Left ventricle myocardium inferior (tissue), 1 donor: ENCODE results near the gene CHST8. TPM values are rescaled to one million over a fixed set of nuclear protein-coding genes. Genes with fewer than 3 reads are reported as not detected.

Source experiments
- DNase-seq: peaks from one replicate; pipeline ENCODE4 v3.0.0-alpha.2; 2020
- H3K27ac ChIP-seq: fragments of 200-600 bp; replicated peaks from 2 replicates; pipeline ENCODE4 v1.8.0; 2021
- H3K27me3 ChIP-seq: fragments of 200-600 bp; 2 replicates; pipeline ENCODE4 v1.8.0; 2021; ENCODE audit warnings: low read depth
- H3K36me3 ChIP-seq: fragments of 200-600 bp; 2 replicates; pipeline ENCODE4 v1.8.0; 2021
- H3K4me1 ChIP-seq: fragments of 200-600 bp; 2 replicates; pipeline ENCODE4 v1.8.0; 2021
- H3K4me3 ChIP-seq: fragments of 200-600 bp; 2 replicates; pipeline ENCODE4 v1.8.0; 2021; ENCODE audit warnings: mild to moderate bottlenecking, moderate library complexity
- H3K9me3 ChIP-seq: fragments of 200-600 bp; replicated peaks from 2 replicates; pipeline ENCODE4 v1.8.0; 2021
- intact Hi-C: fragments of 100-400 bp; cut with micrococcal nuclease; formaldehyde crosslinking; loops from one replicate; pipeline ENCODE4 v1.11.0; 2022
- total RNA-seq: library from RNA; stranded (reverse); fragmentation: NEBNext Ultra II Directional; extraction: Animal tissue kit (Norgen Biotek cat#: 25700); gene quantifications from one replicate; pipeline ENCODE4 v1.2.1, GENCODE V29; 2021
- TF ChIP-seq, protein P1 (sequence below): fragments of 200-600 bp; IDR thresholded peaks from 2 replicates; pipeline ENCODE4 v1.8.0; 2021; ENCODE audit warnings: antibody characterized with exemption, mild to moderate bottlenecking, borderline replicate concordance
- donor health status: DM: no; HTN: yes; CAD: no; lungs with severe emphysema.

Gene CHST8
- total RNA-seq, 1 donor from 2014 or later, result 0.14 TPM

DNA sequence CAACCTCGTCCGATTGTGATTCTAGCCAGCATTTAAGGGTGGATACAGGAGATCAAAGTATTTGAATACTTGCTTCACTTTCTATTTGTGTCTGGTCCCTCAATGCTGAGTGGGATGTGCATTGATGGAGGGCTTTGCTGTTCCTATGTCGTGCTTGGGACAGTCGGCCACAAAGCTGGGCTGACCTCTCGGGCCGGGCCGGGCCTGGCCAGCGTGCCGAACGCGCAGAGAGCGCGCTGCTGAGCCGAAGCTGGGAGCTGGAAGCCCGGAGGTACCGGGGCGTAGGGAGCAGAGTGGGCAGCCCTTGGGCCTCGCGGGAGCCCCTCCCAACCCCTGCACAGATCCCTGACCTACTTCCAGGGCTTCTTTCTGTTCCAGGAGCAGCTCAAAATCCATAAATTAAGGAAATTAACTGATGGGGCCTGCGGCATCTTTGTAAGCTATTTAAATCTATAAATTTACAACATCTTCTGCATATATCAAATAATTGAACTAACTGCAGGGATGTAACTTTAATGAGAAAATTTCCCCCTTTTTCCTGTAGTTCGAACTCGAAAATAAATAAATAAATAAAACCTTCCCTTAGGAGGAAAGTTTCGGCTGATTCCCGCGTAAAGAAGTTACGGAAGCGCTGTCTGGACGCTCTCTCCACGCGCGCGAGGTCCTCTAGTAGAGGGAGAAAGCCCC lies 173.1 kb downstream of the CHST8 start:
- Histone ChIP-seq H3K27me3 (peaks cover 60% of the 10 kb centered on the region), H3K9me3 (no peaks in the 10 kb centered on the region), H3K4me3 (peak overlapping the region; percentile 88), H3K36me3 (no peaks in the 10 kb centered on the region), H3K27ac (peak overlapping the region; percentile 98), H3K4me1 (peaks cover 56% of the 10 kb centered on the region)
- intact Hi-C loops, result no loop called here
- peak; percentile 40 for DNase-seq
- TF ChIP-seq, protein P1, sequence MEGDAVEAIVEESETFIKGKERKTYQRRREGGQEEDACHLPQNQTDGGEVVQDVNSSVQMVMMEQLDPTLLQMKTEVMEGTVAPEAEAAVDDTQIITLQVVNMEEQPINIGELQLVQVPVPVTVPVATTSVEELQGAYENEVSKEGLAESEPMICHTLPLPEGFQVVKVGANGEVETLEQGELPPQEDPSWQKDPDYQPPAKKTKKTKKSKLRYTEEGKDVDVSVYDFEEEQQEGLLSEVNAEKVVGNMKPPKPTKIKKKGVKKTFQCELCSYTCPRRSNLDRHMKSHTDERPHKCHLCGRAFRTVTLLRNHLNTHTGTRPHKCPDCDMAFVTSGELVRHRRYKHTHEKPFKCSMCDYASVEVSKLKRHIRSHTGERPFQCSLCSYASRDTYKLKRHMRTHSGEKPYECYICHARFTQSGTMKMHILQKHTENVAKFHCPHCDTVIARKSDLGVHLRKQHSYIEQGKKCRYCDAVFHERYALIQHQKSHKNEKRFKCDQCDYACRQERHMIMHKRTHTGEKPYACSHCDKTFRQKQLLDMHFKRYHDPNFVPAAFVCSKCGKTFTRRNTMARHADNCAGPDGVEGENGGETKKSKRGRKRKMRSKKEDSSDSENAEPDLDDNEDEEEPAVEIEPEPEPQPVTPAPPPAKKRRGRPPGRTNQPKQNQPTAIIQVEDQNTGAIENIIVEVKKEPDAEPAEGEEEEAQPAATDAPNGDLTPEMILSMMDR, result no peak

- Histone ChIP-seq H3K4me1 (peaks cover 63% of the 10 kb centered on the region), H3K36me3 (no peaks in the 10 kb centered on the region)
Observed at GRCh38 chr19:33795370-33796163, 173.8 kb downstream of the CHST8 start.

DNA sequence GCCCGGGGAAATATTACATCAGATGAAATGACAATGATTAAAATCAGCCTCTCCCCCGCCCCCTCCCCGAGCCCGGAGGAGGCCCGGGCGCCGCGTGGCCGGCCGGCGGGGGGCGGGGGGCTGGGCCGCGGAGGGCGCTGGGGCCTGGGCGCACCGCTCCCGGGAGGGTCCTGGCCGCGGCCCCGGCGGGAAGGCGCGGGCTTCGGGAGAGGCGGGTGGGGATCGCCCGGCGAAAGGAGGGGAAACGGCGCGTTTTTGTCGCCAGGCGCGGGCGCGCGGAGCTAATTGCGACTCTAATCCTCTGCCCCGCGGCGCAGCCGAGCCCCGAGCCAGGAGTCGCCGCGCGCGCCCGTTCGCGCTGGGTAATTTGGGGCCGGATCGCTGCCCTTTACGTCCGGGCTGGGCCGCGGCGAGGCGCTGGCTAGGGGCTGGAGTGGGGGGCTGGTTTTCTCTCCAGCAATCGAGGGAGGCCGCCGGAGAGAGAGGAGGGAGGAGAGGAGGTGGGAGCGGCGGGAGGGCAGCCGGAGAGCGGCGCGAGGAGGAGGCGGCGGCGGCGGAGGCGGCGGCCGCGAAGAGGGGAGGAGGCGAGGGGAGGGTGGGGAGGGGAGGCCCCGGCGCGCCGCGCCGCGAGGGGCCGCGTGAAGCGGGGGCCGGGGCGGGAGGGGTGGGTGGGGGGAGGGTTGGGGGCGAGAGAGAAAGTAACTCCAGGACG lies 174.6 kb downstream of the CHST8 start, which contains the start of gene KCTD15:
Gene KCTD15 (plus strand): TSS at position 707 of the 712 bp plus-strand sequence. CDS start 3,585 bp downstream, outside the sequence.
- intact Hi-C loops, result no loop called here
- DNase-seq, result peak; percentile 48
- TF ChIP-seq, protein P1, result no peak
- H3K36me3 ChIP-seq, result no peaks in the 10 kb centered on the region
- H3K27ac ChIP-seq, result peak within 1 kb of the TSS; percentile 98
- H3K4me3 ChIP-seq, result peak within 1 kb of the TSS; percentile 88
- H3K4me1 ChIP-seq, result peaks cover 71% of the 10 kb centered on the region
- H3K27me3 ChIP-seq, result peaks cover 49% of the 10 kb centered on the region
- H3K9me3 ChIP-seq, result no peaks in the 10 kb centered on the region

More at GRCh38 chr19:33795370-33796163, 173.8 kb downstream of the CHST8 start:
- Histone ChIP-seq H3K27me3 (peaks cover 57% of the 10 kb centered on the region), H3K4me3 (peak overlapping the region; percentile 88), H3K27ac (peak overlapping the region; percentile 98), H3K9me3 (no peaks in the 10 kb centered on the region)
- DNase-seq, result peak; percentile 88
- TF ChIP-seq, protein P1, result peak; percentile 92
- intact Hi-C loops, result no loop called here

DNA sequence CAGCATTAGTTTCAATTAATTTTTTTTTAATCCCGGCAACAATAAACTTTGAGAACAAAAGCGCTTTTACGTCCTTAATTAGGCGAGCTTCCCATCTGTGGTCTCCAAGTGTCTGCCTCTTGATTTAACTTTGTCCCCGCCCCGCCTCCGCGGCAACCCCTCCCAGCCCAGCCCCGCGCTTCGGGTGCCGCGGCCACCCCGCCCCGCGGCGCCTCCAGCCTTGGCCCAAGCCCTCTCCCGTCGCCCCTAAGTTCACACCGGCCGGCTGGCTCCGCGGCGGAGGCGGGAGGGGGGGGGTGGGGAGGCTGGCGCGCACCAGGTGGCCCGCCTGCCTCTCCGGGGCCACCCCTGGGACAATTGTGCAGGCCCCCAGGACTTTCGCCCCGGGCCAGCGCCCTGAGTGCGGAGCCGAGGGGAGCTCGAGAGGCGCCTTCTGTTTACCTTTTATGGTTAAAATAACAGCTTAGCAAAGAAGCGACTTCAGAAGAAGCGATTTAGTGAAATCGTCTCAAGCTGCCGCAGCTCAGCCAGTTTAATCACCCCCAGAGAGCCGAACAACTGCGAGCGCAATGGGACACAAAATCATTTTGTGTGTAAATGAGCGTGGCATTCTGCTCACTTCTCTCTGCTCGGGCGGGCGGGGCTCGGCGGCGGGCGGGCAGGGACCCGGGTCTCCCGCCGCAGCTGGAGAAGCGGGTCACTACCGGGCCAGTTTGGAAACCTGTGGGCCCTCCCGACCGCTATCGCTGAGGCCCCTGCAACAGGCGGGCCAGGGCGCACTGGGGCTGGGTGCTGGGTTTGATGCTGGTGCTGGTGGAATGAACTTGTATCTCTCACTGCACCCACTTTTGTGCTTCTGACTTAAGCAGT lies 176.3 kb downstream of the CHST8 start:
- peak overlapping the region; percentile 98 for H3K27ac ChIP-seq
- DNase-seq, result peak; percentile 79
- H3K27me3 ChIP-seq, result peaks cover 33% of the 10 kb centered on the region
- TF ChIP-seq, protein P1, result no peak
- H3K36me3 ChIP-seq, result peaks cover 4% of the 10 kb centered on the region
- H3K9me3 ChIP-seq, result no peaks in the 10 kb centered on the region
- intact Hi-C loops, result no loop called here
- peak overlapping the region; percentile 88 for H3K4me3 ChIP-seq
- peaks cover 71% of the 10 kb centered on the region for H3K4me1 ChIP-seq

DNA sequence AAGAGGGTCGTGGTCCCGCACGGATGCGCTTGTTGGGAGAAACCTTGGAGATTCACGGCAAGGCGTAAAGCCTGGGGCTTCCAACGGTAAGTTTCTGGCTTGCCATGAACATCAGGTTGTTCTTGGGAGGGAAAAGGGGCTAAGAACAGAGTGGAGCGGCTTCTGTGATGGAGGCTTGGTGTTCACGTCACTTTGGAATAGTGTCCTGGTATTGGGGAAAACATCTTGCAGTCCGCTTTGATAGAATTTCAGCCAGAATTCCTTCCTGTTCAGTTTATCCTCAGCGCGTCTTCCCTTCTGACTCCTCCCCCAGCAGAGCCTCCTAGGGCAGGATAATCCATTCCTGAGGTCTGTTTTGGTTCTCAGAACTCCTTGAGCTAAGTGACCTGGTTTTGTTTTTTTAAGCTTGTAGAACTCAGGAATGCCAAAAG lies 176.9 kb downstream of the CHST8 start:
- Histone ChIP-seq H3K4me1 (peaks cover 72% of the 10 kb centered on the region), H3K27me3 (peaks cover 27% of the 10 kb centered on the region), H3K9me3 (no peaks in the 10 kb centered on the region), H3K36me3 (peaks cover 4% of the 10 kb centered on the region), H3K27ac (peak overlapping the region; percentile 98), H3K4me3 (peak overlapping the region; percentile 88)
- TF ChIP-seq, protein P1, result no peak
- no peak for DNase-seq
- intact Hi-C loops, result no loop called here
